ENCODE measurements around the gene SMAD3.

The SMAD3 gene

DNA sequence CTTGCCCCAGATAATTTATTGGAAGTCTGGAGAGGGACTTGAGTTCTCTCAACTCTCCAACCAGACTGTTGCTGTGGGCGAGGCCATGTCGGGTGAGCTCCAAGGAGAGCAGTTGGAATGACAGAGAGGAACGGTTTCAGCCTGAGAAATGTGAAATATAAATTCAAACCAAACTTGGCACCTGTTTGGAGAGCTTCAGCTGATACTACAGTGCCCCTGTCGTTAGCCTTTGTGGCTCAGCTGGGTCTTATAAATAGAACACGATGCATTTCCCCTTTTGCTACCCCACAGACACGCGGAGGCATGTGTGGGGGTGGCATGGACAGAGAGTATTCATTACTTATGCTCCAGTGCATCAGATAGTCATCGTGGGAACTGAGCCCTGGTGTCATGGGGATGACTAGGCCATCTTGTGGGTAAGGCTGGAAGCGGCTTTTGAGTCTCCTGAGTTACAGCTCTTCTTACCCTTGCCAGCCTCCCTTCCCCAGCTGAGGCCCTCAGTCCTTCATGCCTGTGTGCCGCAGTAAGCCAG is 15.6 kb downstream of the SMAD3 start:
- peak; percentile 86 for DNase-seq (ENCODE audit: low spot score)

- no peak for DNase-seq (ENCODE audit: low spot score)
These were observed 16.7 kb downstream of the SMAD3 start for GRCh38 chr15:67082007-67082536.

- no peak for DNase-seq (ENCODE audit: low spot score)
These were observed 17.8 kb downstream of the SMAD3 start for GRCh38 chr15:67083135-67083762.

GRCh38 chr15:67084561-67084960 is 19.2 kb downstream of the SMAD3 start:
- no peak for DNase-seq (ENCODE audit: low spot score)

DNA sequence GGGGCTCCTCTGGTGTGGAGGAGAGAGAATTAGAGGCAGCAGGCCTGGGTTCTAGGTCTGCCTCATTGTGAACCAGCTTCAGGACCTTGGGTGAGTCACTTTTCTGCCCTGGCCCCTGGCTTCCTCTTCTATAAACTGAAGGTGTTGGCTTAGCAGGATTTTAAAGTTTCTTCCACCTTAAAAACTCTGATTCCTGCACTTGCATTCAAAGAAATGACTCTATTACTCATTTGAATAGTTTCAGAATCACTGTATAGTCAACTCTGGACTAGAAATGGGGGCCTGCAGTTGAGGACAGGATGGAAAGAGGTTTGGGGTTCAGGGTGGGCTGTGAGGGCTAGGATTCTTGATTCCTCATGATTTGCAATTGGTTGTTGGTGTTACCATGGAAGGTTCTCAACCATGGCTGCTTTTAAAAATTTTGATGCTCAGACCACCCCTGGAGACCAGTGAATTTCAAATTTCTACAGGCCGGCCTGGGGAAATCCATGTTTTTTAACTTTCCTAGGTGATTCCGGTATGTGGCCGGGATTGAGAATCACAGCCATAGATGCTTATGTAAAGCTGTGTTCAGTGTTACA is 19.9 kb downstream of the SMAD3 start:
- no peak for DNase-seq (ENCODE audit: low spot score)

- peak; percentile 74 for DNase-seq (ENCODE audit: low spot score)
These were observed 20.6 kb downstream of the SMAD3 start for GRCh38 chr15:67085818-67086636.

DNA sequence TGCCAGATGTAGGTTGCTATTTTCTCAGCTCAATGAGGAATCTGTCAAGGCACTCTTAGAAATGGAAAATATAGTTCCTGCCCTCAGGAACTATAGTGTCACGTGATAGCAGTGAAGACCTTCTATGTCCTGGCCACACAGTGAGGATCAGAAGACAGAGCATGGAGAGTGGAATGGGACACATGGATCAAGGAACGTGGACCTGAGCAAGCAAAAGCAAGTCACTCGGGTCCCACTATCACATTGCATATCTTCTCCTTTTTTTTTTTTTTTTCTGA is 21.2 kb downstream of the SMAD3 start:
- DNase-seq (ENCODE audit: low spot score), result no peak

DNA sequence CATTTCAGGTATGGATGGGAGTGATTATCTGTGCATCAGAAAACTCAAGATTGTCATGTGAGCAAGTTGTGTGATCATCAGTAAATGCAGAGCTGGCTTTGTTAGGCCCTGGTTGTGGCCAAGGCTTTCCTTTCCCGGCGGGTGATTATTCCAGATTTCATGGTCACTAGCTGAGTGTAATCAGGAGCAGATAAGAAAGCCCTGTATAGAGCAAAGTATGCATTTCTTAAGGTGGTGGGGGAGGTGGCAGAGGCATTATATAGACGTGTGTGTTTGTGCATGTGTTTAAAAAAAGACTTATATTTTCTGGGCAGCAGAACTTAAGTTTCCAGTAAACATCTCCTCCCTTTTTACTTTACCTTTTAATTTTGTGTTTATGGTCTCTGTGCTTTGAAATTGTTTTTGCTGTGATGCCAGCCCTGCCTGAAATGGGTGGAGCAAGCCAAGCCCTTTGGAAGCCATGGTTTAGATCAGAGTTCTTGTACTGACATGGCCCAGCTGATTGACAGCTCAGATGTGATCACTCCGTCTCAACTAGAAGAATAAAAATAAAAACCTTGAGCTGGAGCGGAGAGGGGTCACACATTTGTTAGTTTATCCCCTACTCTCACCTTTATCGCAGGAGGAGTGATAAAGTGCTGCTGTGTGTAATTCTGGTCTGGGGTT is 22.2 kb downstream of the SMAD3 start:
- no peak for DNase-seq (ENCODE audit: low spot score)

GRCh38 chr15:67089217-67090193 is 24.1 kb downstream of the SMAD3 start:
- no peak for DNase-seq (ENCODE audit: low spot score)

DNA sequence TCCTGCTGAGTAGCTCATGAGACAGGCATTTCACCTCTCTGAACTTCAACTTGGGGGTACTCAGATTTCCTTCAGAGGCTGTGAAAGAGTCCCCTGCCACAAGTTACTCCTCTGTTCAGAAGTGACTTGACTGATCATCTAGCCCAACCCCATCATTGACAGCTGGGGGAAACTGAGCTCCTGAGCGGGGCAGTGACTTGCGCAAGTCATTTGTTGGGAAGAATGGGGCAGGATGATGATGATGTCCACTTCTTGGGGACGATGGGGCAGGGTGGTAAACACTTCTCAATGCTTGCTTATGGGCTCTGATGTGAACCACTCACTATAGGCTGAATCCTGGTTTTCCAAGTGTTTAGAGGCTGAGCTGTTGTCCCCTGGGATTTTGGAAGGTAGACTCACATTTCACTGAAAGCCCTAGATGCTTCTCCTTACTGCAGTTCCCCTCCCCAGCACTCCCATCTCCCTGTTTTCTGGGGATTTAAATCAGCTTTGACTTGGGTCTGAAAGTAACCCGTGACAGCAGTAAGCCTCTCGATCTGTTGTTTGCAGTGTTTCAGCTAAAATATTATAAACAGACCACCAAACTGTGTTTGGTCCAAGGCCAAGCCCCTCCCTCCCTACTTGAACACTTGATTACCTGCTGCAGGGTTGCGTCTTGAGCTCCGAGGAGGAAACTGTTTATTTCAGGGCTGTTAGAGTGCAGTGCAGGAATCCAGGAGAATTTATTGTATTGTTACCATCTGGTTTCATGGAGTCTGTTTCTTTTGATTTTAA is 25.1 kb downstream of the SMAD3 start:
- no peak for DNase-seq (ENCODE audit: low spot score)

DNA sequence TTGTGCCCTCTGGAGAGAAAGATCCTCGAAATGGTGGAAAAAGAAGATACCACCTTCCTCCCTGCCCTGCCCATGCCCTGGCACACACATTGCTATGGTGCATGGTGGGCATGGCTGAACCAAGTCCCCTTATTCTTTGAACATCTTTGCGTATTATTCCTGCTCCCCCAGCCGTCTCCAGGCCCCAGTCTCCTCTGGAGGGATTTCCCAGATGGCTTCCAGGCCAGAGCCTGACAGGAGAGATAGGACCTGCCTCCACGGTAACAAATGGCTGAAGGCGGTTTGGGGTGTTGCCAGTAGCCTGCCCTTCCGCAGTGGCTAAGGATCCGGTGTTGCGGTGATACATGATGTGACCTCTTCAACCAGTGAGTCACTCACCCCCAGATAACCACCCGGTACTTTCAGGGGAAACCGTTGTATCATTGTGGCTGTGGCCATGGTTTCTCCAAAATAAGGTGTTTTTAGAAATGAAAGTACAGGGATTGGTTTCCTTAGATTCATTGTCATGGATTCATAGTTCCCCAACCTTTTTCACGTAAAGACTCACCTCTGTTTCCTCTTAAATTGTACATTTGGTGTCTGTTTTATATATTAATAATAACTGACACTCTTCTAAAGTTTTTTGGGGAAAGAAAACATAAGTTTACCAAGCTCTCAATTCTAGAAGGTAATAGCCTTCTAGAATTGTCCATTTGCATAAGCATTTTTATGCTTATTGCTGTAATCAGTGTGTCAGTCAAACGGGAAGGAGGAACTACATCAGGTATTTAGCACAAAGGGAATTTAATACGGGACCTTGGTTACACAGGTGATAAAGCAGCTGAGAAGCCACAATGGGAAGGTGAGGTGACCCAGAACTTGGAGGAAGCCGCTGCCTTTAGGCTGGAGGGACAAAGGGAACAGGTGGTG is 25.9 kb downstream of the SMAD3 start:
- DNase-seq (ENCODE audit: low spot score), result no peak

- DNase-seq (ENCODE audit: low spot score), result no peak
These were observed 26.7 kb downstream of the SMAD3 start for GRCh38 chr15:67091980-67092677.

- no peak for DNase-seq (ENCODE audit: low spot score)
These were observed 27.5 kb downstream of the SMAD3 start for GRCh38 chr15:67092752-67093503.

- peak; percentile 77 for DNase-seq (ENCODE audit: low spot score)
These were observed 28.1 kb downstream of the SMAD3 start for GRCh38 chr15:67093504-67093862.

DNA sequence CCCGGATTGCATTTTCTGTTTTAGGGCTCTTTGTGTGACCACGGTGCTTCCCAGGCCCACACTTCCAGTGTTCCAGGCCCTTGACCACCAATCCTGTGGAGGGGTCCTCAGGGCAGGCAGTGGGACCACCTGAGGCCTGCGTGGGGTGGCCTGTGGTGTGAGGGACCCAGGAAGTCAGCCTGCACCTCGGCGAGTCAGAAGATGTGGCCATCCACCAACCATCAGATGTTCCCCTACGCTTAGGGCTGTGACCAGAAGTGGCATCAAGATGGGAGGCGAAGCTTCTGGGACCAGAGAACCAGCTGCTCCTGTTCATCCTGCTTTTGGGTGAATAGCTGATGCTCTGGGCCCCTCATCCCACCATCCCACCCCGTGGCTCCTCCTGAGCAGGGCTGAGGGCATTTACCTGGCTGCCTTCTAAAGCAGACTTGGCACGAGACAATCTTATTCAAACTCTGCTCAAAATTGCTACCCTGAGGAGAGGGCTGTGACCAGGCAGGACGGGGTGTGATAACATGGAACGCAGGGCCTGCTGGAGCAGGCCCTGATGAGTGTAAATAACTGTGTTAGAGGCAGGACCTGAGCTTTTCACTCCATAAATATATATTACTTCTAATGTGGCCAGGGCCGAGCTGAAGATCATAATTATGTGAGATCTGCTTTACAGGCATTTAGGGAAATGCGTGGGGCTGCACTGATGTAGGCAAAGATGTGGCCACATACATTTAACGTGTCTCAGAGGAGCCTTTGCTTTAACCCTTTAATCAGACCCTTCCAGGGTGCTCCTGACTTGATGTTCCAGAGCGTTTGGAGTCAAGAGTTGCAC is 28.8 kb downstream of the SMAD3 start:
- DNase-seq (ENCODE audit: low spot score), result no peak

GRCh38 chr15:67095912-67096311 is 30.5 kb downstream of the SMAD3 start:
- DNase-seq (ENCODE audit: low spot score), result no peak
